Gastrocnemius medialis (tissue), 4 donors: Measurements from ENCODE around the gene CALCA. TPM values are rescaled to one million over a fixed set of nuclear protein-coding genes. Genes with fewer than 3 reads are reported as not detected.
"Not testable (repeated sequence)": the region's sequence is repeated elsewhere in the genome, so short reads cannot be mapped to it uniquely, and the experiment has no call there.

ENCODE experiments used
- ATAC-seq, 2 donors: fragments of 150-250 bp; one replicate each; pipeline ENCODE4 v1.9.1; 2016
- DNase-seq, 2 donors: peaks; one replicate each; pipeline ENCODE4 v3.0.0-alpha.2; 2019
- H3K27ac ChIP-seq, 4 donors: fragments of 200-600 bp; sonication (generic); 1 replicate in 1 of 4; 2 replicates in 3 of 4; pipeline ENCODE4 v1.5.1; 2016 to 2018; ENCODE audit warnings: mild to moderate bottlenecking in 2 of 4, moderate library complexity in 1 of 4
- H3K27me3 ChIP-seq, 3 donors: fragments of 200-600 bp; sonication (generic) in 2 of 3; 1 replicate in 1 of 3; 2 replicates in 2 of 3; pipeline versions ENCODE4 v1.5.1 to v1.6.0; 2016 to 2019; ENCODE audit warnings: mild to moderate bottlenecking in 1 of 3, moderate library complexity in 1 of 3
- H3K36me3 ChIP-seq, 2 donors: fragments of 200-600 bp; sonication (generic) in 1 of 2; one replicate each; pipeline ENCODE4 v1.5.1; 2017 to 2018
- H3K4me1 ChIP-seq, 2 donors: fragments of 200-600 bp; sonication (generic) in 1 of 2; one replicate each; pipeline ENCODE4 v1.5.1; 2016 to 2017; ENCODE audit warnings: mild to moderate bottlenecking in 2 of 2
- H3K4me3 ChIP-seq, 4 donors: fragments of 200-600 bp; sonication (generic) in 3 of 4; 1 replicate in 1 of 4; 2 replicates in 3 of 4; pipeline ENCODE4 v1.5.1; 2016 to 2019; ENCODE audit warnings: mild to moderate bottlenecking in 2 of 4
- H3K9me3 ChIP-seq, 3 donors: fragments of 200-600 bp; sonication (generic) in 2 of 3; 1 replicate in 1 of 3; 2 replicates in 2 of 3; pipeline ENCODE4 v1.5.1; 2016 to 2019
- CTCF ChIP-seq, 5 experiments: fragments of 450-650 bp in 3 of 5; fragments of 200-600 bp in 2 of 5; sonication (generic) in 2 of 5; IDR thresholded peaks in 4 of 5; conservative IDR thresholded peaks in 1 of 5; 1 replicate in 4 of 5; 2 replicates in 1 of 5; pipeline ENCODE4 v1.5.1; 2016 to 2019; ENCODE audit warnings: antibody characterized with exemption in 5 of 5, mild to moderate bottlenecking in 3 of 5, moderate library complexity in 3 of 5
- POLR2A ChIP-seq, 2 donors: fragments of 450-650 bp; IDR thresholded peaks; one replicate each; pipeline ENCODE4 v1.6.1; 2017; ENCODE audit warnings: antibody characterized with exemption in 2 of 2, mild to moderate bottlenecking in 2 of 2, moderate library complexity in 2 of 2
- in situ Hi-C, 4 donors: fragments of 200-750 bp; cut with MboI; loops; one replicate each; pipeline versions ENCODE4 v1.15.0 to v1.8.0; 2017; ENCODE audit warnings: low sequenced_read_pairs in 4 of 4
- intact Hi-C: fragments of 100-400 bp; cut with DNase I; formaldehyde crosslinking; loops from one replicate; pipeline ENCODE4 v1.15.1; 2023; ENCODE audit warnings: low total_unique reads
- total RNA-seq, 4 donors: library from RNA; depleted of rRNA; stranded (reverse); fragments of >200 nt; gene quantifications; one replicate each; pipeline versions ENCODE4 v1.1.0 to v1.2.3, GENCODE V29; 2016

CALCA gene
- total RNA-seq, 4 donors from 2014 or later = not detected

- Histone ChIP-seq H3K4me1 (no peaks in the 10 kb centered on the region), H3K36me3 (no peaks in the 10 kb centered on the region), H3K27me3 (peaks cover 0 to 4% (median 0%) of the 10 kb centered on the region in 3 donors), H3K4me3 (no peak overlapping the region), H3K9me3 (no peaks in the 10 kb centered on the region), H3K27ac (no peak overlapping the region)
- intact Hi-C loops = no loop called here
- TF ChIP-seq POLR2A (IDR thresholded peaks at IDR 0.05) (no peak), CTCF (IDR thresholded peaks at IDR 0.05 in 4 of 5, conservative IDR thresholded peaks at IDR 0.05 in 1 of 5) (no peak)
- no peak for ATAC-seq
- in situ Hi-C loops = no loop called here
- DNase-seq = no peak
Observed at GRCh38 chr11:15006139-15006759, 34.1 kb upstream of the CALCA start.

- H3K4me3 ChIP-seq, DNase-seq, in situ Hi-C loops, H3K4me1 ChIP-seq, H3K27ac ChIP-seq, H3K36me3 ChIP-seq, ATAC-seq, H3K9me3 ChIP-seq, H3K27me3 ChIP-seq, intact Hi-C loops: not testable (repeated sequence)
Observed at GRCh38 chr11:14988133-14988532, 16.0 kb upstream of the CALCA start.

- Histone ChIP-seq H3K4me3 (no peak overlapping the region), H3K27me3 (peaks cover 5 to 10% (median 8%) of the 10 kb centered on the region in 3 donors), H3K9me3 (no peaks in the 10 kb centered on the region), H3K27ac (peak overlapping the region in 1 of 4 donors; percentile 59), H3K4me1 (peaks cover 15 to 16% of the 10 kb centered on the region in 2 donors), H3K36me3 (no peaks in the 10 kb centered on the region)
- no peak for TF ChIP-seq POLR2A (IDR thresholded peaks at IDR 0.05)
- no peak for TF ChIP-seq CTCF (IDR thresholded peaks at IDR 0.05 in 4 of 5, conservative IDR thresholded peaks at IDR 0.05 in 1 of 5)
- peak in 1 of 2 donors; percentile 50 for ATAC-seq
- no peak for DNase-seq
- intact Hi-C loops (loop anchor here (2.0 kb wide), 1 partner anchor 89 kb away; the partner anchor contains the start of gene CYP2R1), in situ Hi-C loops (no loop called here)
Observed at GRCh38 chr11:14981507-14981906, 9.4 kb upstream of the CALCA start.

GRCh38 chr11:14980854-14981253 is 8.7 kb upstream of the CALCA start:
- DNase-seq (peak in 1 of 2 donors; percentile 47), ATAC-seq (peak; percentile 85 to 95)
- in situ Hi-C loops = no loop called here
- no peaks in the 10 kb centered on the region for H3K9me3 ChIP-seq
- peaks cover 11 to 16% (median 15%) of the 10 kb centered on the region in 3 donors for H3K27me3 ChIP-seq
- intact Hi-C loops = loop anchor here (2.0 kb wide), 1 partner anchor 88 kb away; the partner anchor contains the start of gene CYP2R1
- peak overlapping the region in 1 of 4 donors; percentile 59 for H3K27ac ChIP-seq
- H3K36me3 ChIP-seq = no peaks in the 10 kb centered on the region
- no peak for TF ChIP-seq POLR2A (IDR thresholded peaks at IDR 0.05)
- TF ChIP-seq CTCF (IDR thresholded peaks at IDR 0.05 in 4 of 5, conservative IDR thresholded peaks at IDR 0.05 in 1 of 5) = no peak
- peaks cover 15 to 16% of the 10 kb centered on the region in 2 donors for H3K4me1 ChIP-seq
- H3K4me3 ChIP-seq = no peak overlapping the region

GRCh38 chr11:14977101-14977880 is 5.1 kb upstream of the CALCA start:
- Histone ChIP-seq H3K36me3 (no peaks in the 10 kb centered on the region), H3K27ac (no peak overlapping the region), H3K9me3 (no peaks in the 10 kb centered on the region), H3K27me3 (peaks cover 47 to 52% (median 50%) of the 10 kb centered on the region in 3 donors), H3K4me3 (no peak overlapping the region), H3K4me1 (peaks cover 30 to 44% of the 10 kb centered on the region in 2 donors)
- TF ChIP-seq CTCF (IDR thresholded peaks at IDR 0.05 in 4 of 5, conservative IDR thresholded peaks at IDR 0.05 in 1 of 5) (no peak), POLR2A (IDR thresholded peaks at IDR 0.05) (no peak)
- in situ Hi-C loops = no loop called here
- intact Hi-C loops = no loop called here
- DNase-seq (no peak), ATAC-seq (no peak)
